K562 (cell line): ENCODE results near the gene LRRC37B. TPM values are rescaled to one million over a fixed set of nuclear protein-coding genes. Genes with fewer than 3 reads are reported as not detected.
"Not testable (repeated sequence)": the region's sequence is repeated elsewhere in the genome, so short reads cannot be mapped to it uniquely, and the experiment has no call there.

Experiments
- ATAC-seq: fragments of 200-7000 bp; cut with Tn5 transposase; 3 replicates; pipeline ENCODE4 v1.9.1; 2020; ENCODE audit warnings: moderate library complexity
- BruUV-seq: library from RNA; stranded (reverse); fragments of 400-500 nt; replicated peaks from 2 replicates; lab custom pipeline; 2021; lab: Mats Ljungman, UMichigan
- CTCF ChIA-PET: fragments of 300-600 bp; formaldehyde crosslinking; extraction: SDS; loops from one replicate; lab custom pipeline; 2021; ENCODE audit warnings: low intra/inter-chr PET ratio; lab: Yijun Ruan, JAX
- POLR2A ChIA-PET: fragments of 300-600, 350-650 bp; sonication (Branson Sonifier 250); formaldehyde crosslinking; extraction: SDS; loops from one replicate; lab custom pipeline; 2021; ENCODE audit warnings: antibody characterized with exemption, inconsistent platforms; lab: Yijun Ruan, JAX
- DNase-seq, 4 experiments: peaks; one replicate each; pipeline versions ENCODE4 v3.0.0 to v3.0.0-alpha.2; 2011 to 2018; ENCODE audit warnings: low spot score in 3 of 4, mixed read lengths in 3 of 4; ENCODE audit errors: extremely low read depth in 1 of 4
- FAIRE-seq: peaks from 2 replicates; lab custom pipeline; 2011; peaks lifted over from hg19 to GRCh38; lab: Jason Lieb, UNC
- H2AFZ ChIP-seq: 2 replicates; pipeline ENCODE4 v1.6.0; 2011; ENCODE audit warnings: low read depth, low read length, control low read depth, inconsistent platforms
- H3K27ac ChIP-seq: fragments of 200-600 bp; 3 replicates; pipeline ENCODE4 v1.8.0; 2011; ENCODE audit warnings: low read depth, mild to moderate bottlenecking, control low read depth, inconsistent platforms, low read length, moderate library complexity, mixed read lengths; ENCODE audit errors: extremely low read depth
- H3K27me3 ChIP-seq, 2 experiments: fragments of 300-600 bp in 1 of 2; 2 replicates in 1 of 2; 3 replicates in 1 of 2; pipeline versions ENCODE4 v1.6.0 to v1.8.0; 2011; ENCODE audit warnings: inconsistent platforms in 2 of 2, low read length in 2 of 2, mild to moderate bottlenecking in 1 of 2, mixed read lengths in 1 of 2, moderate library complexity in 1 of 2; ENCODE audit not compliant: control insufficient read depth in 2 of 2, insufficient read depth in 2 of 2
- H3K36me3 ChIP-seq: fragments of 300-600 bp; 3 replicates; pipeline ENCODE4 v1.8.0; 2011; ENCODE audit warnings: mild to moderate bottlenecking, low read length, inconsistent platforms; ENCODE audit not compliant: control insufficient read depth, insufficient read depth
- H3K4me1 ChIP-seq, 2 experiments: fragments of 200-600 bp in 1 of 2; replicated peaks in 1 of 2; 2 replicates in 1 of 2; 3 replicates in 1 of 2; pipeline versions ENCODE4 v1.5.1 to v1.8.0; 2011; ENCODE audit warnings: inconsistent platforms in 2 of 2, low read length in 2 of 2, mild to moderate bottlenecking in 1 of 2, mixed read lengths in 1 of 2, moderate library complexity in 1 of 2; ENCODE audit not compliant: control insufficient read depth in 2 of 2, insufficient read depth in 2 of 2
- H3K4me2 ChIP-seq: 2 replicates; pipeline ENCODE4 v1.6.1; 2011; ENCODE audit warnings: low read length, control low read depth, inconsistent platforms, mixed read lengths; ENCODE audit not compliant: insufficient read depth
- H3K4me3 ChIP-seq: fragments of 200-600 bp; sonication (generic), shearing (Covaris generic); 2 replicates; pipeline ENCODE4 v1.5.1; 2016; ENCODE audit warnings: control low read depth, inconsistent platforms
- H3K79me2 ChIP-seq: fragments of 200-600 bp; 3 replicates; pipeline ENCODE4 v1.8.0; 2011; ENCODE audit warnings: low read length, inconsistent platforms; ENCODE audit not compliant: control insufficient read depth, insufficient read depth
- H3K9ac ChIP-seq, 2 experiments: 2 replicates each; pipeline versions ENCODE4 v1.6.0 to v1.6.1; 2011; ENCODE audit warnings: low read depth in 2 of 2, low read length in 2 of 2, control low read depth in 1 of 2, inconsistent platforms in 1 of 2, mild to moderate bottlenecking in 1 of 2, mixed read lengths in 1 of 2; ENCODE audit not compliant: insufficient read depth in 1 of 2
- H3K9me1 ChIP-seq: one replicate; pipeline ENCODE4 v1.6.0; 2011; ENCODE audit warnings: inconsistent platforms, mild to moderate bottlenecking, low read length, moderate library complexity; ENCODE audit not compliant: control insufficient read depth, insufficient read depth
- H3K9me3 ChIP-seq: replicated peaks from 2 replicates; pipeline ENCODE4 v1.5.1; 2011; ENCODE audit warnings: low read depth, low read length, inconsistent platforms; ENCODE audit not compliant: control insufficient read depth, insufficient read depth
- H4K20me1 ChIP-seq: replicated peaks from 2 replicates; pipeline ENCODE4 v1.6.1; 2011; ENCODE audit warnings: low read length, inconsistent platforms, mixed read lengths; ENCODE audit not compliant: control insufficient read depth, insufficient read depth
- LARP7 ChIP-seq: fragments of 450-650 bp; IDR thresholded peaks from 2 replicates; pipeline ENCODE4 v1.6.1; 2016
- OTX1 ChIP-seq: fragments of 450-650 bp; formaldehyde crosslinking; IDR thresholded peaks from 2 replicates; pipeline ENCODE4 v1.4.0; 2022; ENCODE audit warnings: mild to moderate bottlenecking
- SUPT5H ChIP-seq: fragments of 450-650 bp; IDR thresholded peaks from 2 replicates; pipeline ENCODE4 v1.6.1; 2016
- WGBS: fragments of 100-300 bp; shearing (Covaris generic); methylation state at CpG from one replicate; pipeline ENCODE4 v1.1.6; 2016; ENCODE audit warnings: low coverage, mixed read lengths; ENCODE audit not compliant: insufficient coverage; ENCODE audit errors: missing lambda C conversion rate; 5-methylcytosine and 5-hydroxymethylcytosine counted together
- in situ Hi-C: fragments of 300-500 bp; cut with MboI; formaldehyde crosslinking; loops from 4 replicates; pipeline ENCODE4 v1.15.0; 2018; ENCODE audit warnings: inconsistent platforms, mixed read lengths
- intact Hi-C: fragments of 100-400 bp; cut with micrococcal nuclease; formaldehyde crosslinking; loops from 2 replicates; pipeline ENCODE4 v1.14.2; 2022
- polyA plus RNA-seq, 8 experiments: library from polyadenylated mRNA; depleted of rRNA in 4 of 8; stranded (reverse) in 5 of 8; unstranded in 3 of 8; fragments of >200 nt; fragmentation: Nextera tagmentation in 2 of 8; fragmentation: Illumina TruSeq in 1 of 8; extraction: Ambion mirVana in 2 of 8; extraction: Trizol in 1 of 8; gene quantifications; 2 replicates each; pipeline versions ENCODE4 v1.2.1 to v1.2.3, GENCODE V29; 2011 to 2014; ENCODE audit warnings: inconsistent platforms in 1 of 8, missing spikeins in 1 of 8
- total RNA-seq, 7 experiments: library from RNA; depleted of rRNA in 6 of 7; stranded (reverse); fragments of >200 nt in 6 of 7; fragmentation: Illumina TruSeq in 2 of 7; extraction: Trizol in 2 of 7; gene quantifications; 2 replicates each; pipeline versions ENCODE4 v1.2.1 to v1.2.3, GENCODE V29; 2011 to 2021; ENCODE audit warnings: low replicate concordance in 1 of 7
- TF ChIP-seq, protein P1 (sequence below): fragments of 450-650 bp; formaldehyde crosslinking; conservative IDR thresholded peaks from 2 replicates; pipeline ENCODE4 v1.4.0; 2022; ENCODE audit warnings: mild to moderate bottlenecking, missing genetic modification characterization
- TF ChIP-seq, protein P2 (sequence below): fragments of 450-650 bp; formaldehyde crosslinking; IDR thresholded peaks from 2 replicates; pipeline ENCODE4 v1.4.0; 2022; ENCODE audit warnings: missing genetic modification characterization

LRRC37B gene
- total and polyA plus RNA-seq, 9 of the 15 experiments (the other 6 are each of a cell fraction or from before 2014, with no cell fraction given): 2.7 to 19.8 (median 12.4) TPM

DNA sequence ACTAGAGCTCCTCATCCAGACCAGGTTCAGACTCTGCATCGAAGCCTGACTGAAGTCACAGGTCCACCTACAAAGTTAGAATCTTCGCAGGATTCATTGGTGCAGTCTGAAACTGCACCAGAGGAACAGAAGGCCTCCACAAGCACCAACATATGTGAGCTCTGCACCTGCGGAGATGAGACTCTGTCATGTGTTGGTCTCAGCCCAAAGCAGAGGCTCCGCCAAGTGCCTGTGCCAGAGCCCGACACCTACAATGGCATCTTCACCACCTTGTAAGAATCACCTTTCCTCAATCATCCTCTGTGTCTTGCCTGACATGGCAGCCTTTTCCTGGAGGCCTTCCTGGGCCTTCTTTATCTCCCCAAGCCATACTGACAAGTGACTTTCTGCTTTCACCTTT, 15.4 kb downstream of the LRRC37B start:
- H3K4me1 ChIP-seq, H3K9ac ChIP-seq, ATAC-seq, H3K4me2 ChIP-seq, H4K20me1 ChIP-seq, H3K9me3 ChIP-seq, H2AFZ ChIP-seq, H3K27ac ChIP-seq, H3K4me3 ChIP-seq, BruUV-seq, H3K27me3 ChIP-seq, H3K79me2 ChIP-seq, POLR2A ChIA-PET, FAIRE-seq, intact Hi-C loops, DNase-seq, CTCF ChIA-PET, H3K9me1 ChIP-seq: not testable (repeated sequence)
- 100% methylated on average over 3 of the region's 5 CpGs for WGBS
- peaks cover 19% of the 10 kb centered on the region; the same call in 2 of the 3 replicates for H3K36me3 ChIP-seq
- in situ Hi-C loops: loop anchor here (10.0 kb wide), 1 partner anchor 978 kb away; no protein-coding TSS in a partner anchor

DNA sequence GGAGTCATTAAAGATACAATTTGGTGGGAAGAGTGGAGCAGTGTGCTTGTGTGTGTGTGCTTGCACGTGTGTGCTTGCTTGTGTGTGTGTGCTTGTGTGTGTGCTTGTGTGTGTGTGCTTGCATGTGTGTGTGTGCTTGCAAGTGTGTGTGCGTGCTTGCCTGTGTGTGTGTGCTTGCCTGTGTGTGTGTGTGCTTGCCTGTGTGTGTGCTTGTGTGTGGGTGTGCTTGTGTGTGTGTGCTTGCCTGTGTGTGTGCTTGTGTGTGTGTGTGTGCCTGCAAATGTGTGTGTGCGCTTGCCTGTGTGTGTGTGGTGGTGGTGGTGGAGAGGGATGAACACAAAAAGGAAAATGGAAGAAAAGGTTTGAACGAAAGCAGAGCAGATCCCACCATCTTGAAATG, 20.1 kb downstream of the LRRC37B start:
- FAIRE-seq, BruUV-seq, CTCF ChIA-PET: not testable (repeated sequence)

More for the DNA sequence above, 20.1 kb downstream of the LRRC37B start:
- POLR2A ChIA-PET, ATAC-seq, H3K4me1 ChIP-seq, H3K9me1 ChIP-seq, DNase-seq, intact Hi-C loops, H4K20me1 ChIP-seq, H3K36me3 ChIP-seq, H3K27ac ChIP-seq, H3K4me3 ChIP-seq, H3K9me3 ChIP-seq, H3K9ac ChIP-seq, H2AFZ ChIP-seq, H3K4me2 ChIP-seq, H3K27me3 ChIP-seq, H3K79me2 ChIP-seq: not testable (repeated sequence)
- WGBS: 76% methylated on average over 4 of the region's 4 CpGs
- TF ChIP-seq, protein P1, sequence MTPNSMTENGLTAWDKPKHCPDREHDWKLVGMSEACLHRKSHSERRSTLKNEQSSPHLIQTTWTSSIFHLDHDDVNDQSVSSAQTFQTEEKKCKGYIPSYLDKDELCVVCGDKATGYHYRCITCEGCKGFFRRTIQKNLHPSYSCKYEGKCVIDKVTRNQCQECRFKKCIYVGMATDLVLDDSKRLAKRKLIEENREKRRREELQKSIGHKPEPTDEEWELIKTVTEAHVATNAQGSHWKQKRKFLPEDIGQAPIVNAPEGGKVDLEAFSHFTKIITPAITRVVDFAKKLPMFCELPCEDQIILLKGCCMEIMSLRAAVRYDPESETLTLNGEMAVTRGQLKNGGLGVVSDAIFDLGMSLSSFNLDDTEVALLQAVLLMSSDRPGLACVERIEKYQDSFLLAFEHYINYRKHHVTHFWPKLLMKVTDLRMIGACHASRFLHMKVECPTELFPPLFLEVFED: 0 out of 2 replicates have a peak, but pooled peaks have one; percentile 34
- TF ChIP-seq LARP7 (0 out of 2 replicates have a peak, but pooled peaks have one; percentile 38), SUPT5H (0 out of 2 replicates have a peak, but pooled peaks have one; percentile 26), OTX1 (CRISPR knock-in tag) (peak; percentile 33; the same call in 1 of the 2 replicates)
- TF ChIP-seq, protein P2, sequence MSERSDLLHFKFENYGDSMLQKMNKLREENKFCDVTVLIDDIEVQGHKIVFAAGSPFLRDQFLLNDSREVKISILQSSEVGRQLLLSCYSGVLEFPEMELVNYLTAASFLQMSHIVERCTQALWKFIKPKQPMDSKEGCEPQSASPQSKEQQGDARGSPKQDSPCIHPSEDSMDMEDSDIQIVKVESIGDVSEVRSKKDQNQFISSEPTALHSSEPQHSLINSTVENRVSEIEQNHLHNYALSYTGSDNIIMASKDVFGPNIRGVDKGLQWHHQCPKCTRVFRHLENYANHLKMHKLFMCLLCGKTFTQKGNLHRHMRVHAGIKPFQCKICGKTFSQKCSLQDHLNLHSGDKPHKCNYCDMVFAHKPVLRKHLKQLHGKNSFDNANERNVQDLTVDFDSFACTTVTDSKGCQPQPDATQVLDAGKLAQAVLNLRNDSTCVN: 0 out of 2 replicates have a peak, but pooled peaks have one; percentile 49
- in situ Hi-C loops: loop anchor here (10.0 kb wide), 1 partner anchor 982 kb away; no protein-coding TSS in a partner anchor
